Endothelial cell of umbilical vein (primary cell): ENCODE data around the gene MLPH. TPM values are rescaled to one million over a fixed set of nuclear protein-coding genes. Genes with fewer than 3 reads are reported as not detected.

Experiments used
- BruUV-seq: library from RNA; stranded (reverse); fragments of 400-500 nt; replicated peaks from 2 replicates; lab custom pipeline; 2021; lab: Mats Ljungman, UMichigan
- CTCF ChIA-PET: fragments of 300-600, 350-600 bp; sonication (Branson Sonifier 250); formaldehyde crosslinking; loops from one replicate; lab custom pipeline; 2021; ENCODE audit warnings: antibody characterized with exemption, inconsistent platforms; lab: Charles Lee
- POLR2A ChIA-PET: fragments of 300-600, 350-600 bp; sonication (Branson Sonifier 250); formaldehyde crosslinking; loops from one replicate; lab custom pipeline; 2021; ENCODE audit warnings: antibody characterized with exemption, inconsistent platforms; lab: Charles Lee
- DNase-seq: peaks from one replicate; pipeline ENCODE4 v3.0.0-alpha.2; 2011; ENCODE audit warnings: low read depth, low spot score
- FAIRE-seq: peaks from 2 replicates; lab custom pipeline; 2011; peaks lifted over from hg19 to GRCh38; lab: Jason Lieb, UNC
- H2AFZ ChIP-seq: 2 replicates; pipeline ENCODE4 v1.6.0; 2012; ENCODE audit warnings: low read depth, low read length, control low read depth, inconsistent platforms
- H3K27ac ChIP-seq: 2 replicates; pipeline ENCODE4 v1.5.1; 2011; ENCODE audit warnings: low read depth, mild to moderate bottlenecking, control low read depth, low read length, moderate library complexity; ENCODE audit not compliant: insufficient read depth
- H3K27me3 ChIP-seq, 2 experiments: 2 replicates each; pipeline versions ENCODE4 v1.6.0 to v1.6.1; 2011; ENCODE audit warnings: low read length in 2 of 2, mixed read lengths in 1 of 2; ENCODE audit not compliant: control insufficient read depth in 2 of 2, insufficient read depth in 2 of 2
- H3K36me3 ChIP-seq, 2 experiments: 2 replicates in 1 of 2; 3 replicates in 1 of 2; pipeline ENCODE4 v1.5.1; 2011; ENCODE audit warnings: low read length in 2 of 2, mild to moderate bottlenecking in 1 of 2, moderate library complexity in 1 of 2; ENCODE audit not compliant: control insufficient read depth in 2 of 2, insufficient read depth in 2 of 2; ENCODE audit errors: extremely low read depth in 1 of 2
- H3K4me1 ChIP-seq: 3 replicates; pipeline ENCODE4 v1.5.1; 2011; ENCODE audit warnings: mild to moderate bottlenecking, low read length; ENCODE audit not compliant: control insufficient read depth, insufficient read depth; ENCODE audit errors: extremely low read depth
- H3K4me2 ChIP-seq: 2 replicates; pipeline ENCODE4 v1.6.1; 2011; ENCODE audit warnings: low read length, control low read depth, mixed read lengths; ENCODE audit not compliant: insufficient read depth
- H3K4me3 ChIP-seq, 3 experiments: fragments of 200-600 bp in 1 of 3; sonication (generic), shearing (Covaris generic) in 1 of 3; replicated peaks in 1 of 3; 2 replicates each; pipeline ENCODE4 v1.5.1; 2011 to 2016; ENCODE audit warnings: control low read depth in 3 of 3, low read length in 3 of 3, mild to moderate bottlenecking in 2 of 3, inconsistent platforms in 1 of 3, low read depth in 1 of 3, moderate library complexity in 1 of 3; ENCODE audit not compliant: insufficient read depth in 1 of 3
- H3K79me2 ChIP-seq: 2 replicates; pipeline ENCODE4 v1.6.0; 2012; ENCODE audit warnings: low read length, inconsistent platforms; ENCODE audit not compliant: control insufficient read depth, insufficient read depth
- H3K9ac ChIP-seq: replicated peaks from 2 replicates; pipeline ENCODE3; 2011; ENCODE audit warnings: low read length, control low read depth; ENCODE audit not compliant: insufficient read depth; ENCODE audit errors: extremely low read depth
- H3K9me1 ChIP-seq: replicated peaks from 3 replicates; pipeline ENCODE4 v1.6.0; 2011; ENCODE audit warnings: mild to moderate bottlenecking, low read length; ENCODE audit not compliant: control insufficient read depth, insufficient read depth; ENCODE audit errors: extremely low read depth
- H3K9me3 ChIP-seq: replicated peaks from 2 replicates; pipeline ENCODE4 v1.5.1; 2012; ENCODE audit warnings: low read length, inconsistent platforms; ENCODE audit not compliant: control insufficient read depth, insufficient read depth
- H4K20me1 ChIP-seq: replicated peaks from 2 replicates; pipeline ENCODE3; 2011; ENCODE audit warnings: mild to moderate bottlenecking, low read length; ENCODE audit not compliant: control insufficient read depth, insufficient read depth; ENCODE audit errors: extremely low read depth
- CTCF ChIP-seq, 2 donors: IDR thresholded peaks; 1 replicate in 1 of 2; 2 replicates in 1 of 2; pipeline ENCODE4 v1.5.1; 2011; ENCODE audit warnings: low read length in 2 of 2, mild to moderate bottlenecking in 2 of 2, moderate library complexity in 2 of 2, control low read depth in 1 of 2, inconsistent platforms in 1 of 2, low read depth in 1 of 2; ENCODE audit not compliant: insufficient read depth in 1 of 2; ENCODE audit errors: extremely low read depth in 1 of 2
- EZH2 ChIP-seq: IDR thresholded peaks from 2 replicates; pipeline ENCODE4 v1.6.1; 2012; ENCODE audit warnings: borderline replicate concordance, low read depth, mild to moderate bottlenecking, moderate library complexity, low read length, inconsistent platforms; ENCODE audit not compliant: severe bottlenecking
- FOS ChIP-seq: IDR thresholded peaks from 2 replicates; pipeline ENCODE4 v1.6.1; 2011; ENCODE audit warnings: mild to moderate bottlenecking, low read length, moderate library complexity, borderline replicate concordance; ENCODE audit not compliant: insufficient read depth
- GATA2 ChIP-seq: IDR thresholded peaks from 2 replicates; pipeline ENCODE4 v1.7.0; 2011; ENCODE audit warnings: low read depth, mild to moderate bottlenecking, moderate library complexity, mixed read lengths, low read length; ENCODE audit not compliant: insufficient read length, insufficient read depth
- MYC ChIP-seq: IDR thresholded peaks from one replicate; pipeline ENCODE4 v1.6.1; 2011; ENCODE audit warnings: mild to moderate bottlenecking, low read depth, low read length
- POLR2AphosphoS5 ChIP-seq: IDR thresholded peaks from 2 replicates; pipeline ENCODE4 v1.6.1; 2012; ENCODE audit warnings: low read depth, mild to moderate bottlenecking, control low read depth, low read length, moderate library complexity; ENCODE audit not compliant: insufficient read depth
- dilution Hi-C: fragments of 300-500 bp; cut with MboI; formaldehyde crosslinking; loops from one replicate; pipeline ENCODE4 v1.15.0; 2019; ENCODE audit warnings: low sequenced_read_pairs; ENCODE audit not compliant: extremely low pct_ligation_motif_present
- intact Hi-C: fragments of 100-400 bp; cut with micrococcal nuclease; formaldehyde crosslinking; loops from one replicate; pipeline ENCODE4 v1.10.0; 2022
- polyA plus RNA-seq, 4 experiments: library from polyadenylated mRNA; depleted of rRNA in 3 of 4; stranded (reverse) in 3 of 4; unstranded in 1 of 4; fragments of >200 nt; gene quantifications; 2 replicates each; pipeline versions ENCODE4 v1.2.1 to v1.2.3, GENCODE V29; 2011 to 2012; ENCODE audit warnings: missing spikeins in 1 of 4
- total RNA-seq: library from RNA; stranded (reverse); gene quantifications from 2 replicates; pipeline ENCODE4 v1.2.3, GENCODE V29; 2021

The MLPH gene
- total and polyA plus RNA-seq, 2 donors (not counting 3 experiments of a cell fraction or from before 2014, with no cell fraction given), result not detected

GRCh38 chr2:237524631-237525030, 37.6 kb downstream of the MLPH start:
- no peaks in the 10 kb centered on the region for H3K36me3 ChIP-seq
- no peak overlapping the region for H3K4me2 ChIP-seq
- H3K4me1 ChIP-seq, result no peaks in the 10 kb centered on the region
- no peaks in the 10 kb centered on the region for H3K79me2 ChIP-seq
- CTCF ChIA-PET, result no interaction called here
- H3K9ac ChIP-seq, result no peak overlapping the region
- no peaks in the 10 kb centered on the region for H3K9me1 ChIP-seq
- POLR2A ChIA-PET, result no interaction called here
- H3K27me3 ChIP-seq, result no peaks in the 10 kb centered on the region
- DNase-seq (no peak), FAIRE-seq (no peak)
- H4K20me1 ChIP-seq, result no peaks in the 10 kb centered on the region
- no peak for TF ChIP-seq GATA2
- no peak for TF ChIP-seq MYC
- TF ChIP-seq EZH2, result no peak
- no peak for TF ChIP-seq CTCF (IDR thresholded peaks at IDR 0.05; ENCODE audit: extremely low read depth in 1 of 2, insufficient read depth in 1 of 2, low read depth in 1 of 2, low read length in 2 of 2)
- no peak for TF ChIP-seq FOS
- TF ChIP-seq POLR2AphosphoS5, result no peak
- H3K27ac ChIP-seq, result no peak overlapping the region
- H3K4me3 ChIP-seq, result no peak overlapping the region
- H3K9me3 ChIP-seq, result no peaks in the 10 kb centered on the region
- intact Hi-C loops, result no loop called here
- dilution Hi-C loops, result no loop called here
- BruUV-seq, result no TSS peak
- H2AFZ ChIP-seq, result no peak overlapping the region
